HG03196 (cell line): ENCODE measurements around the gene HEYL.

Experiments used
- ATAC-seq: cut with Tn5 transposase; IDR thresholded peaks from one replicate; pipeline ENCODE4 v1.9.1; 2021; ENCODE audit not compliant: unreplicated experiment

Gene HEYL

GRCh38 chr1:39668111-39668510 lies 28.7 kb upstream of the HEYL start:
- no peak for ATAC-seq

GRCh38 chr1:39666772-39667171 lies 27.3 kb upstream of the HEYL start:
- ATAC-seq = peak; percentile 86

DNA sequence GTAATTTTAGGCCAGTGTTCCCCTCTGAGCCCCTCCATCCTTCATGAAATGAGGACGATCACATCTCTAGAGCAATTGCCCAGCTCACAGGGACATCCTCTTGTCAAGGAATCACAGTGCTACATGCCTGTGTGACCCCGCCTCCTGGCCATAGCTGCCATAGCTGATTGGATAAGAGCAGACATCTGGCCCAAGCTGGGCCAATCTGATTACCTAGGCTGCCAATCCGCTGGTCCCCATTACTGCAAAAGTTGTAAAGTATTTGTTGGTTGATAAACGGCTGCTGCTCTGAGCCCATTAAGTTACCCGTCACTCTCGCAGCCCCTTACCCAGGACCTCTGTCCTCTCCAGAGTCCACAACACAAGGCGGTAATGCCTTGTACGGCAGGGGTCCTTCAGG lies 24.1 kb upstream of the HEYL start:
- ATAC-seq = no peak

DNA sequence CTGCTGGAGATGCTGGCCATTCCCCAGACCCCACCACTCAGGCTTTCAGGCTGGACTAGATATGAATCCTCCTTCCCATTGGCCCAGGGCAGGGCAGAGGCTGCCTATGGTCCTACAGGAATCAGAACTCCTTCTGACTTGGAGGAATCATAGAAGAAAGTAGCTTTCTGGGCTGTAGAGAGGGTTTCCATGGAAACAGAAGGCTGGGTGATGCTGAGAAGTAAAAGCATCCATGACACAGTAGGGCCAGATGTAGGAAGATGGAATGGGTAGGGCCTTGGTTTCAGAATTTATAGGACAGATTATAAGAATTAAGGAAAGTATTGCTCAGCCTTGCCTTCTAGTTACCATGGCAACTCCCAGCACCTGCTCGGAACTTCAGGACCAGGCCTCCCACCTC lies 23.4 kb upstream of the HEYL start:
- no peak for ATAC-seq

DNA sequence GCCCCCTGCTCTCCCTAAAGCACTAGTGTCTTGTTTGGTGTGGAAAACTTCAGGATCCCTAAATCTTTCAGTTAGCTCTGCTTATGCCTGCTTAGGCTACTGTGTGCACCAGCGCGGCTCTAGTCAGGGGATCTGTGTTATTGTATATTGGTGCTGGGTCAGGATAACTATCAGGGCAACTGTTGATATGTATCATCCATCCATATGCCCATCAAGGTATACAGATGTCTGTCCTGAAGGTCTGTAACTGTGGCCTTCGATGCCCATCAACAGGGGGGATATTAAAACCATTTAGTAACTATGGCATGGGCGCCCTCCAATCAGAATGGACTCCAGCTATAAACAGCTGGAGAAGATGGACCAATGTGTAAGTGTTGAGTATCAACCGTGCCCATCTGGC lies 20.1 kb upstream of the HEYL start:
- ATAC-seq = no peak

- no peak for ATAC-seq
These were observed 19.7 kb upstream of the HEYL start for GRCh38 chr1:39659110-39659509.

DNA sequence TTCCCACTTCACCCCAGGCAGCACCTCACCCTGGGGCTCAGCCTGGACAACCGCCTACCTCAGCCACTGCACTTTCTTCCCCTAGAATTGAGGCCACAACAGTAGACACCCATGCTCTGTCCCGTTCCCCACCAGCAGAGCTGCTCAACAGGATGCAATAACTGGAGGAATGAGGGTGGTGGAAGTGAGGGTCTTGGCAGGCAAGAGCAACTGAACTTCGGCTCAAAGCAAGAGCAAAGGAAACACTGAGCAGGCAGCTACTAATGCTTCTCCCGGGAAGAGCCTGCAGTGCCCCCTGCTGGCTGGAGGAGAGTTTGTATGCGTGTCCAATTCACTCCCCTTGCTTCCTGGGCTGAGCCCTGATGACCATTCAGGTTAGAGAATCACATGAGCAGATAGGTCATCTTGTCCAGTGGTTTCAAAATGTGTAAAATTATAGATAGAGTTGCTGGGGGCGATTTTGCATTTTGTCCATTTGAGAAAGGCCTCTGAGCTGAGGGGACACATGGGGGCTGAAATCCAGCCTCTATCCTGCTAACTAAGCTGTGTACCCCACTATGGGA lies 18.6 kb upstream of the HEYL start:
- ATAC-seq = no peak

GRCh38 chr1:39657402-39657801 lies 18.0 kb upstream of the HEYL start:
- no peak for ATAC-seq

GRCh38 chr1:39656391-39656790 lies 16.9 kb upstream of the HEYL start:
- ATAC-seq = no peak

- no peak for ATAC-seq
These were observed 16.3 kb upstream of the HEYL start for GRCh38 chr1:39655578-39656268.

GRCh38 chr1:39654291-39654690 lies 14.8 kb upstream of the HEYL start:
- no peak for ATAC-seq

- ATAC-seq = no peak
These were observed 14.1 kb upstream of the HEYL start for GRCh38 chr1:39653546-39654031.

GRCh38 chr1:39652554-39652953 lies 13.1 kb upstream of the HEYL start:
- no peak for ATAC-seq

- no peak for ATAC-seq
These were observed 12.7 kb upstream of the HEYL start for GRCh38 chr1:39652105-39652504.

- no peak for ATAC-seq
These were observed 11.0 kb upstream of the HEYL start for GRCh38 chr1:39650431-39650830.

- no peak for ATAC-seq
These were observed 10.3 kb upstream of the HEYL start for GRCh38 chr1:39649636-39650185.

DNA sequence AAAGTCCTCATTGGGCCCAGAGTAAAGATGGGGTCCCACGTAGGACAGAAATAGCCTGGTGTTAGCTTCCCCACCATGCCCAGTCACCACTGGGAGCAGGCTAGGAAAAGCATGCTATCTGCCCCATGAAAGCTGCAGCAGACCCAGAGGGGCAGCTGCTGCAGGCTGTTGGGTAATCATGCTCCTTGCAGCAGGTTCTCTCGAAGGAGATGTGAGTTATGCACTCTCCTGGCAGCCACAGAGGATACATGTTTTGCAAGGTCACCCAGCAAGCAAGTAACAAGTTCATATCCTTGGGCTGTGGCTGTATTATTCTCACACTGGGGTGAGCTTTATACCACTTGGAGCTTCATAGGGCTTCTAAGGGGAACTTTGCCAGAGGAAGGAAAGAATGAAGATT lies 9.1 kb upstream of the HEYL start:
- ATAC-seq = no peak

- ATAC-seq = no peak
These were observed 7.8 kb upstream of the HEYL start for GRCh38 chr1:39647247-39647646.

DNA sequence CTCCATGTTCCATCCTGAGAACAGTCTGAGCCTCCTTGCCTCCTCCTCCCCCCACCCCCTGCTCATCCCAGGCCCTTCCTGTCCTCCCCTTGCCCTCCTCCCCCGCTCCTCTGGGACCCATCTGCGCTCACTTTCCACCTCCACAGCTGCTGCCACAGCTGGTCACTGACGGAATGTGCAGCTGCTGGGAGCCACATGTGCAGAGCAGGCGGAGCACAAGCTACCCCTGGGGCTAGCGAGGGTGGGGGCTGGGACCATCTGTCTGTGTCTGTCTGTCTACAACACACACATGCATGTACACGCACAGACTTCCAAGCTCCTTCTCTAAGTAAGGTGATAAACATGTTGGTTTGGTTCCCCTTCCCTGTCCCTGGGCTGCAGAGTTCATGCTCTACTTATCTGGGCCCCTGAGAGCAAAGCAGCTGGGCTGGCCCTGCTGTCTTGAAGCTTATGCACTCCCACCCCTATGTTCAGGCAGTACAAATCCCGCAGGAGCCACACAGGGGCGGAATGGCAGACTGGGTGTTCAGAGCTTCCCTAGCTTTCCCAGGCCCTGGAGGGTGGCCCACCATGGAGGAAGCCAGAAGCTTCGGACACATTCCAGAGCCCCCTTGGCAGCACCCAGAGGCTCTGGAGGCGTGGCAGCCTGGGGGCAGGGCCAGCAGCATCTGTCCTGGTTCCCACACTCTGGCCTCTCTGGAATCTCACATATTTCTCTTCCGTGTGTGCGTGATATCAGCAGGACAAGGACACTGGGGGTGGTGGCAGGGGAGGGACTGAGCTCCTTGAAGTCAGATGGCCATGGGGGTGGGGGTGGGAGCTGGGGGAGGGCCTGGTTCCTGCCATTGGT lies 7.0 kb upstream of the HEYL start:
- no peak for ATAC-seq

- no peak for ATAC-seq
These were observed 6.1 kb upstream of the HEYL start for GRCh38 chr1:39645411-39646043.

- ATAC-seq = no peak
These were observed 4.3 kb upstream of the HEYL start for GRCh38 chr1:39643705-39644104.
